Breast epithelium (tissue), 4 donors: ENCODE data around the gene RPL10. TPM values are rescaled to one million over a fixed set of nuclear protein-coding genes. Genes with fewer than 3 reads are reported as not detected.
A peak's percentile ranks its signal among the peaks of the same experiment; 100 is the strongest.

Source experiments
- DNase-seq, 2 donors: peaks; one replicate each; pipeline ENCODE4 v3.0.0-alpha.2; 2019; ENCODE audit warnings: low spot score in 2 of 2
- H3K27ac ChIP-seq, 2 donors: fragments of 200-600 bp; sonication (generic) in 1 of 2; one replicate each; pipeline ENCODE4 v1.5.1; 2016 to 2019; ENCODE audit warnings: mild to moderate bottlenecking in 1 of 2
- H3K27me3 ChIP-seq, 2 donors: fragments of 200-600 bp; sonication (generic) in 1 of 2; one replicate each; pipeline versions ENCODE4 v1.5.1 to v1.6.0; 2017 to 2019; ENCODE audit warnings: control low read depth in 1 of 2, mild to moderate bottlenecking in 1 of 2
- H3K36me3 ChIP-seq: fragments of 200-600 bp; one replicate; pipeline ENCODE4 v1.5.1; 2019
- H3K4me1 ChIP-seq, 2 donors: fragments of 200-600 bp; sonication (generic); one replicate each; pipeline ENCODE4 v1.5.1; 2016 to 2019; ENCODE audit warnings: control low read depth in 1 of 2
- H3K4me3 ChIP-seq, 3 donors: fragments of 200-600 bp; sonication (generic); 1 replicate in 2 of 3; 2 replicates in 1 of 3; pipeline ENCODE4 v1.5.1; 2016 to 2019; ENCODE audit warnings: mild to moderate bottlenecking in 3 of 3, moderate library complexity in 2 of 3
- H3K9me3 ChIP-seq, 2 donors: fragments of 200-600 bp; sonication (generic) in 1 of 2; one replicate each; pipeline ENCODE4 v1.5.1; 2016 to 2019; ENCODE audit warnings: control low read depth in 1 of 2
- POLR2A ChIP-seq: fragments of 450-650 bp; IDR thresholded peaks from one replicate; pipeline ENCODE4 v1.6.1; 2016; ENCODE audit warnings: antibody characterized with exemption, mild to moderate bottlenecking, moderate library complexity
- POLR2AphosphoS5 ChIP-seq, 3 donors: sonication (generic); formaldehyde crosslinking; IDR thresholded peaks; one replicate each; pipeline ENCODE4 v1.6.1; 2017; ENCODE audit warnings: antibody characterized with exemption in 3 of 3
- intact Hi-C: fragments of 100-400 bp; cut with DNase I; formaldehyde crosslinking; loops from one replicate; pipeline ENCODE4 v1.15.1; 2023; ENCODE audit warnings: low total_unique reads
- total RNA-seq, 3 donors: library from RNA; depleted of rRNA; stranded (reverse); fragments of >200 nt; gene quantifications; one replicate each; pipeline ENCODE4 v1.1.0, GENCODE V29; 2016
- TF ChIP-seq, protein P1 (sequence below), 3 donors: fragments of 450-650 bp; IDR thresholded peaks; one replicate each; pipeline ENCODE4 v1.5.1; 2016 to 2017; ENCODE audit warnings: antibody characterized with exemption in 3 of 3, mild to moderate bottlenecking in 3 of 3, moderate library complexity in 3 of 3

RPL10 gene
- total RNA-seq, 3 donors from 2014 or later: 8,496 to 9,265 (median 8,695) TPM

DNA sequence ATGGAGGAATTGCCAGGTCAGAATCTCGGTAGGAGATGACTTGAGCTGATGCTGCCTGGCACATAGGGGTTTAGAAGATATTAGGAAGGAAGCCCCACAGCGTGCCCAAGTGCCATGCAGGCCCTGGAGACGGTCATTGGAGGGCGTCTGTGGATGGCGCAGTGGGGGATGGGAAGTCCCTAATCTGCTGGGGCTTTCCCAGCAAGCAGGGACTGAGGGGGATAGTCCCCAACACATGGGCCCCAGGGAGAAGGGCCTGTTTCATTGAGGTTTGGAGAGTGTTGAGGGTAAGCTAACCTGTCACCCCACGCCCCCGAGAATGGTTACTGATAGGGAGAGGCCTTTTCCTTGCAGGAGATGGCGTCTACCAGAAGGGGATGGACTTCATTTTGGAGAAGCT lies 21.0 kb downstream of the RPL10 start:
- no peak overlapping the region for H3K27ac ChIP-seq

DNA sequence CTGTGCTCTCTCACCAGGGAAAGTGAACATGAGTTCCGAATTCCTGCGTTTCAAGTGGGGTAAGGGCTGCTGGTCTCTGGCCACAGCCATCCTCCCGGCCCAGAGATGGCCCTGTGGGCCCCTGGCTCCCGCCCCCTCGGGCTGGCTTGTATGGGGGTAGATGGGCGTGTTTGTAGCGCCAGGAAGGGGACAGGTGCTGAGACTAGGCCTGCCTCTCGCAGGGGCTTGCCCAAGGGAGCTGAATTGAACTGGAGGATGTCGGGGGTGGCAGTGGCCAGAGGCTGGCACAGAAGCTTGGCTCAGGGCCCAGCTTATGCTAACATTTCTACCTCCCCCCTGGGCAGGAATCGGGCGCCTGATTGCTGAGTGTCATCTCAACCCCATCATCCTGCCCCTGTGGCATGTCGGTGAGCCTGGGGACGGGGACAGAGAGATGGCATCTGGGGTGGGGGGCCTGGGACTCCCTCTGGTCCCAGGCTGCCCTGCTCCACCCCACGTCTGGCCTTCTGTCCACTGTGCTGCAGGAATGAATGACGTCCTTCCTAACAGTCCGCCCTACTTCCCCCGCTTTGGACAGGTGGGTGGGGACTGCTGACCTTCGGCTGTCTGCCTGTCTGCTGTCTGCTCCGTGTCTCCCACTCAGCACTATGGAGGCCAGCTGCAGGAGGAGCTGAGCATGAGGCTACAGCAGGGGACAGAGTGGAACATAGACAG lies 21.7 kb downstream of the RPL10 start:
- H3K27ac ChIP-seq: no peak overlapping the region
- peaks cover 0 to 17% of the 10 kb centered on the region in 2 donors for H3K27me3 ChIP-seq
- no peak overlapping the region for H3K4me3 ChIP-seq
- no peaks in the 10 kb centered on the region for H3K36me3 ChIP-seq
- DNase-seq: no peak
- H3K9me3 ChIP-seq: no peaks in the 10 kb centered on the region
- no peaks in the 10 kb centered on the region for H3K4me1 ChIP-seq
- TF ChIP-seq POLR2A (no peak), POLR2AphosphoS5 (IDR thresholded peaks at IDR 0.05) (no peak)
- TF ChIP-seq, protein P1, sequence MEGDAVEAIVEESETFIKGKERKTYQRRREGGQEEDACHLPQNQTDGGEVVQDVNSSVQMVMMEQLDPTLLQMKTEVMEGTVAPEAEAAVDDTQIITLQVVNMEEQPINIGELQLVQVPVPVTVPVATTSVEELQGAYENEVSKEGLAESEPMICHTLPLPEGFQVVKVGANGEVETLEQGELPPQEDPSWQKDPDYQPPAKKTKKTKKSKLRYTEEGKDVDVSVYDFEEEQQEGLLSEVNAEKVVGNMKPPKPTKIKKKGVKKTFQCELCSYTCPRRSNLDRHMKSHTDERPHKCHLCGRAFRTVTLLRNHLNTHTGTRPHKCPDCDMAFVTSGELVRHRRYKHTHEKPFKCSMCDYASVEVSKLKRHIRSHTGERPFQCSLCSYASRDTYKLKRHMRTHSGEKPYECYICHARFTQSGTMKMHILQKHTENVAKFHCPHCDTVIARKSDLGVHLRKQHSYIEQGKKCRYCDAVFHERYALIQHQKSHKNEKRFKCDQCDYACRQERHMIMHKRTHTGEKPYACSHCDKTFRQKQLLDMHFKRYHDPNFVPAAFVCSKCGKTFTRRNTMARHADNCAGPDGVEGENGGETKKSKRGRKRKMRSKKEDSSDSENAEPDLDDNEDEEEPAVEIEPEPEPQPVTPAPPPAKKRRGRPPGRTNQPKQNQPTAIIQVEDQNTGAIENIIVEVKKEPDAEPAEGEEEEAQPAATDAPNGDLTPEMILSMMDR (IDR thresholded peaks at IDR 0.05): no peak
- intact Hi-C loops: no loop called here

More for the DNA sequence above, 21.0 kb downstream of the RPL10 start:
- H3K4me3 ChIP-seq: no peak overlapping the region
- H3K36me3 ChIP-seq: no peaks in the 10 kb centered on the region
- intact Hi-C loops: no loop called here
- TF ChIP-seq, protein P1 (IDR thresholded peaks at IDR 0.05): no peak
- no peak for TF ChIP-seq POLR2AphosphoS5 (IDR thresholded peaks at IDR 0.05)
- TF ChIP-seq POLR2A: no peak
- H3K27me3 ChIP-seq: peaks cover 0 to 17% of the 10 kb centered on the region in 2 donors
- no peaks in the 10 kb centered on the region for H3K4me1 ChIP-seq
- H3K9me3 ChIP-seq: no peaks in the 10 kb centered on the region
- DNase-seq: no peak

DNA sequence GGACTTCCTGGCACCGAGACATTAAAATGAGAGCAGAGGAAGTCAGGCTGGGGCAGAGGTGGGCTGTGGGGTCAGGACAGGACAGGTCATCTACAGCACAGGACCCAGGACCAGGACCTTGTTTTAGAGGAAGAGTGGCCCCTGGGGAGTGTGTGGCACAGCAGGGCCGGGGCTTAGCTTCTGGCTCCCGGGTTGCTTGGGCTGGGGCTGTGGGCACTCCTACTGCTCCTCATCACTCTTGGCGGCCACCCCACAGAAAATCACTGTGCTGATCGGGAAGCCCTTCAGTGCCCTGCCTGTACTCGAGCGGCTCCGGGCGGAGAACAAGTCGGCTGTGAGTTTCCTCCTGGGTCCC lies 22.2 kb downstream of the RPL10 start:
- DNase-seq: no peak
- H3K27ac ChIP-seq: no peak overlapping the region
- no peaks in the 10 kb centered on the region for H3K4me1 ChIP-seq
- intact Hi-C loops: no loop called here
- no peak overlapping the region for H3K4me3 ChIP-seq
- peaks cover 0 to 17% of the 10 kb centered on the region in 2 donors for H3K27me3 ChIP-seq
- TF ChIP-seq POLR2A (no peak), POLR2AphosphoS5 (IDR thresholded peaks at IDR 0.05) (no peak)
- TF ChIP-seq, protein P1 (IDR thresholded peaks at IDR 0.05): no peak
- H3K36me3 ChIP-seq: no peaks in the 10 kb centered on the region
- H3K9me3 ChIP-seq: no peaks in the 10 kb centered on the region

DNA sequence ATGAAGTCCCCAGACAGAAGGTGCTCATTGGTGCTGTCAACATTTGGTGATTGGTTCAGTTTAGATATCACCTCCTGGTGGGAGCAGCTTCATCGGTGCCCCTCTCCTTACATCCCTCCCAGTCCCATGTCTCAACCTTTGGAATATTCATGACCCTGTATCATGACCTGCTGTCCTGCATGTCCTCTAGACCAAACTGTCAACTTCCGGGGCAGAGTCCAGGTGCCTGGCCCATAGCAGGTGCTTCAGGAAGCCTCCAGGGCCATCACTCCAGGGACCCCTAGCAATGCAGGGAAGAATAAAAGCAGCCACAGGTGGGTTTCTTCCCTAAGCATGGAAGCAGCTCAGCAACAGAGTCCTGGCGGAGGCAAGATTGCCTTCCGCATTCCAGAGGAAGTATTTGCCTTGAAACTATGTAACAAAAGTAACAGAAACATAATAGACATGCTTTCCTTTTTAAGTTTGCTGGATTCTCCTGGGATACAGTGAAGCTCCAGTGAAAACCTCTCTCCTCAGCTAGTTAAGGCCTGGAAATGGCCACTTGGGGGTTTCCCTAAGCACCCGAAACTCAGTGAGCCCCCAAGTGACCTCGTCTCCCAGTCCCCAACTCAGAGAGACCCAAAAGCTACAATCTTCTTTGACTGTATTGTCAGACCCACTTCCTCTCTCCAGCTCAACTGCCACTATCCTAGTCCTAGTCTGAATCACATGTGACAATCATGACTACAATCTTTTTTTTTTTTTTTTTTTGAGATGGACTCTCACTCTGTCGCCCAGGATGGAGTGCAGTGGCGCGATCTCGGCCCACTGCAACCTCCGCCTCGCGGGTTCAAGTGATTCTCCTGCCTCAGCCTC lies 29.0 kb downstream of the RPL10 start:
- DNase-seq: no peak
- H3K27me3 ChIP-seq: peaks cover 0 to 6% of the 10 kb centered on the region in 2 donors
- intact Hi-C loops: no loop called here
- H3K4me1 ChIP-seq: no peaks in the 10 kb centered on the region
- TF ChIP-seq POLR2A (no peak), POLR2AphosphoS5 (IDR thresholded peaks at IDR 0.05) (no peak)
- TF ChIP-seq, protein P1 (IDR thresholded peaks at IDR 0.05): no peak
- no peaks in the 10 kb centered on the region for H3K9me3 ChIP-seq
- H3K4me3 ChIP-seq: no peak overlapping the region
- H3K36me3 ChIP-seq: no peaks in the 10 kb centered on the region
- peak overlapping the region in 1 of 2 donors; percentile 7 for H3K27ac ChIP-seq
